DMS114 treated with DMSO at 0.1 percent for 48 hours (cell line): ENCODE data around the gene ZFR2.

ENCODE experiments used
- DNase-seq: peaks from one replicate; lab custom pipeline; 2025; ENCODE audit not compliant: unreplicated experiment; lab: John Stamatoyannopoulos, UW

The ZFR2 gene

GRCh38 chr19:3790941-3791340 lies 77.9 kb downstream of the ZFR2 start:
- no peak for DNase-seq

DNA sequence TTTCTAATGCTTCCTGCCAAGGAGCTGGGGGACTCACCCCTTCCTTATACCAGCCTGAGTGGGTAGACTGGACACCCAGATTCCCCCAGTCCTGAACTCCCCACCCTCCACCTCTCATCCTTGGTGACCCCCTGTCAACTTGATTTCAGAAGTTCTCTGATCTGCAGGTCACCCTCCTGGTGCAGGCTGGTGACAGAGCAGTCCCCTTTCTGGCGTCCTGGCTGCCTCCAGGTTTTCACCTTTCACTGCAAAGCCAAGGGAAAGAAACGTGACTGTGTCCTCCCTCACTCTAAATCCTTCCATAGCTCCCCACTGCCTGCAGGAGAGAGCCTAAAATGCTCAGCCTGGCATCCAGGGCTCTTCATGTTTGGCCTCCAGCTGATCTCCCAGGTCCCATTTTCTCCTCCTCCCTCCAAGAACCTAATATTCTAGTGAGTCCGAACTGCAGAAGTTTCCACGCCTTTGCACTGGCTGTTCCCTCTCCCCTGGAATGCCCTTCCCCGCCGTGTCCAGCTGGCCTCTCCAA lies 78.6 kb downstream of the ZFR2 start:
- no peak for DNase-seq

GRCh38 chr19:3788996-3789778 lies 79.7 kb downstream of the ZFR2 start:
- no peak for DNase-seq

GRCh38 chr19:3785938-3786824 lies 82.7 kb downstream of the ZFR2 start, which contains the start of gene MATK:
Gene MATK (minus strand): TSS chr19:3786381. CDS start chr19:3785135, 1,246 bp downstream.
- DNase-seq, result no peak

DNA sequence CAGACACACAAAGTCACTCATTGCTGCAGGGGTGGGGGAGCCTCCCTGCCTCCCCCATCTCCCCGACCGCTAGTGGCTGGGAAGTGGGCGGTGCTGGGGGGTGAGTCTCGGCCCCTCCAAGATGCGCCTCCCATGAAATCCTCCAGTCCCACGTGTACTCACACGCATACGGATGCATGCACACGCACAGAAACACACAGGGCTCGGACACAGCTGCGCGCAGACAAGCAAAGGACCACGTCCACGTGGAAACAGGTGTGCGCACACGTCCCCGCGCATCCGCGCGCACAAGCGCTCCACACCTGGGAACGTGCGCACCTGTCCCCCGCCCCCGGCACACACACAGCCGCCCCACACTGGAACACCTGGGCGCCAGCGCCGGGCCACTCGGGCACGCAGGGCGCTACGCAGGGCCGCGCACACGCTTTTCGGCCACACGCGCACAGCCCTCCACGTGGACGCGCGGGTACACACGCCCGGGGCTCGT lies 83.3 kb downstream of the ZFR2 start:
- no peak for DNase-seq

DNA sequence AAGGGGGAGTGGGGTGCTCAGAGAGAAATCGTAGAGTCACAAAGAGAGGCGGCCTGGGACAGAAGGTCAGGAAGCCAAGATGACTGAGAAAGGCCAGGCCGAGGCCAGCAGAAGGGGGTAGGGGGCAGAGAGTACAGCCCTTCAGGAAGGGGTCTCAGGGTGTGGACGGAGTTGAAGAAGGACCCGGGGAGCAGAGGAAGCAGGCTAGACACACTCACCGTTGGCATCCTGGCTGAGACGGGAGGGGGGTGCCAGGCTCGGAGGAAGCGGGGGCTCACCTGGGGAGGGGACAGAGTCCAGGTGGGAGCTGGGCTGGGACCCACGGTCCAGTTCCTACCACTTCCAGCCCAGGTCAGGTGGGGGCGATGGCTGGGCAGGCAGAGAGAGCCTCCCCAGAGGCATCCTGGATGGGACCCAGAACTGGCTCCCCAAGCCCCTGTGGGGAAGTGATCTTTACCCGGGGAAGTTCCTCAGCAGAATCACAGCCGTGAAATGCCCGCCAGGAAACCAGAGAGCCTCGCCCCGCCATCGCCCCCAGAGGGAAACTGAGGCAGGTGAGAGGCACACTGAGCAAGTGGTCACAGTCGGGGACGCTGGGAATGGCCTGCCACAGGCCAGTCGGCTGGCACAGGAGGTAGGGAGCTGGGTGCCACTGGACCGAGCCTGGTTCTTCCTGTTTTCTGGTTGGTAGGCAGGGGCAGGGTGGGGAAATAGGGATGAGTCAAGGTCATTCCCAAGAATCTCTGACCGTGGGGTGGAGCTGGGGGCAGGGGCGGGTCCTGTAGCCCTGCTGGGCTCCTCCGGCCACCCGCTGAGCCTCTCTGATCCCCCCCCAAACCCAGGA lies 84.0 kb downstream of the ZFR2 start:
- DNase-seq, result no peak

- no peak for DNase-seq
Measured at GRCh38 chr19:3783660-3784584, 84.9 kb downstream of the ZFR2 start.

DNA sequence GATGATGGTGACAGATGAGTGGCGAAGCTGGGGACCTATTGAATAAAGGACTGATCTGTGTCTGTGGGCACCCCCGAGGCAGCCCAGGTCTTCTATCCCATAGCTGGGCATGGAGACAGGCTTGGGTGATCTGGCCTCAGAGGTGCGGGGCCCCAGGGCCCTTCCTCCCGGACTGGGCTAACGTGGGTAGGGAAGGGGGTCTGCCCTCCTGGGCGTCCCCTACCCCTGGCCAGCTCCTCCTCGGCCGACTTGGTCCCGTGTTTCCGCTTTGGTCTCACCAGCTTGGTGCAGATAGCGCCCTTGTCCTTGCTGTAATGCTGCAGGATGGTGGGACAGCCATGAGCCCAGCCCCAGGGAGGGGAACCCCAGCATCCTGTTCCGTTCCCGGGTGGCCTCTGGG lies 85.9 kb downstream of the ZFR2 start:
- DNase-seq, result no peak

DNA sequence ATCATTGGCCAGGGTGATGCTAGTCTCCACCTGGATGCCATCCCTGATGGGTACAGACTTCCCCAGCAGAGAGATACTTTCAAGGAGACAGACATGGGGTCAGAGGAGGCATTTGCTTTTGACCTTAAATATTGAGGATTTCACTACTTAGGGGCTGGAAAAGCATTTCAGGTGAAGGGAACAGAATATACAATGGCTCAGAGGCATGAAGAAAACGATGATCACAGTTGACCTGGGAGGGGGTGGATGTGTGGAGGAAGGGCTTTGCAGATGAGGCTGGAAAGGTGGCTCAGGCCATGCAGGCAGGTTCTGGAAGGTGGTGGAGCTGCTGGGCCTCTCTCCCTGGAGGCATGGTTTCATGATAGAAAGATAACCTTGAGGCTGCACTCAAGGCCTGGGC lies 86.5 kb downstream of the ZFR2 start:
- no peak for DNase-seq

GRCh38 chr19:3781603-3782002 lies 87.2 kb downstream of the ZFR2 start:
- no peak for DNase-seq

GRCh38 chr19:3780786-3781304 lies 88.0 kb downstream of the ZFR2 start:
- DNase-seq, result no peak

DNA sequence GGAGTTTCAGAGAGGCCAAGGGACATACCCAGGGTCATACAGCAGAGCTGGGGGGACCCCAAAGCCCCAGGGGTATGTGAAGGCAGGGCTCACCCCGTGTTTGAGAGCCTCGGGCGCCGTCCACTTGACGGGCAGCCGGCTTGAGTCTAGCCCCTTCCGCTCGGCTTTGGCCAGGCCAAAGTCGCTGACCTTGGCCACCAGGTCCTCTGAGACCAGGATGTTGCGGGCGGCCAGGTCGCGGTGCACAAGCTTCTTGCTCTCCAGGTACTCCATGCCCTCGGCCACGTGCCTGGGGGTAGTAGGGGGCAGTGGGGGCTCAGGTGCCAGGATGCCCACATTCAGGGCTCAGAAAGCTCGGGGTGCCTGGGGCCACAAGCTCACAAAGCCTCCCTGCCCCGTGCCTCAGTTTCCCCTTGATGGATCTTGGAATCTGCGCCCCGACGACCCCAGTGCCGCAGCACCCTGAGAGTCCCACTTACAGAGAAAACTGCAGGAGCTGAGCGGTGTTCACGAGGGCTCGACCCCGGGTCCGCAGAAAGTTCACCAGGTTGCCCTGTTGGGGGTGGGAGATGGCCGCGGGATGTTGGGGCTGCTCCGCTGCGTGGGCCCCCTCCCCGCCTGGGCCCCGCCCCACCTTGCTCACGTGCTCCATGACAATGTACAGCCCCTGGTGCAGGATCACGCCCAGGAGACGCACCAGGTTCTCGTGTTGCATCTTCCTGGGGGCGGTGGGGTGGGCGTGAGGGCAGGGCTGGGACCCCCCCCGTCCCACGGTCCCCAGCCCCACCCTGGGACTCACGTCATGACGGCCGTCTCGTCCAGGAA lies 89.7 kb downstream of the ZFR2 start:
- DNase-seq, result no peak

- DNase-seq, result no peak
Measured at GRCh38 chr19:3778104-3778867, 90.6 kb downstream of the ZFR2 start.

- DNase-seq, result no peak
Measured at GRCh38 chr19:3776479-3777040, 92.3 kb downstream of the ZFR2 start.

GRCh38 chr19:3775831-3776230 lies 93.0 kb downstream of the ZFR2 start:
- DNase-seq, result no peak

- DNase-seq, result no peak
Measured at GRCh38 chr19:3775374-3775711, 93.5 kb downstream of the ZFR2 start.

GRCh38 chr19:3774621-3775373 lies 94.0 kb downstream of the ZFR2 start:
- DNase-seq, result no peak
